Panc1 (cell line): ENCODE results near the gene PRDM2. TPM values are rescaled to one million over a fixed set of nuclear protein-coding genes. Genes with fewer than 3 reads are reported as not detected.
A peak's percentile ranks its signal among the peaks of the same experiment; 100 is the strongest.

ENCODE experiments used
- ATAC-seq: fragments of 200-7000 bp; cut with Tn5 transposase; 2 replicates; pipeline ENCODE4 v1.9.1; 2020; ENCODE audit warnings: mild to moderate bottlenecking, moderate library complexity
- BruUV-seq: library from RNA; stranded (reverse); fragments of 400-500 nt; replicated peaks from 2 replicates; lab custom pipeline; 2021; lab: Mats Ljungman, UMichigan
- CTCF ChIA-PET: fragments of 300-600 bp; sonication (Branson Sonifier 250); formaldehyde crosslinking; loops from one replicate; lab custom pipeline; 2022; ENCODE audit warnings: antibody characterized with exemption; lab: Charles Lee
- POLR2A ChIA-PET: fragments of 300-600 bp; sonication (Branson Sonifier 250); formaldehyde crosslinking; loops from one replicate; lab custom pipeline; 2022; ENCODE audit warnings: antibody characterized with exemption; lab: Charles Lee
- DNase-seq: peaks from one replicate; pipeline ENCODE4 v3.0.0-alpha.2; 2010; ENCODE audit warnings: low read depth, low spot score
- H3K27ac ChIP-seq: 2 replicates; pipeline ENCODE4 v1.5.1; 2011; ENCODE audit warnings: mild to moderate bottlenecking, low read length, inconsistent platforms
- H3K27me3 ChIP-seq: fragments of 200-500 bp; sonication (Bioruptor generic); 2 replicates; pipeline ENCODE4 v1.6.0; 2014; ENCODE audit warnings: low read length, inconsistent platforms; ENCODE audit not compliant: control insufficient read depth, insufficient read depth
- H3K36me3 ChIP-seq: fragments of 200-500 bp; sonication (Bioruptor generic); 2 replicates; pipeline ENCODE4 v1.5.1; 2014; ENCODE audit warnings: inconsistent platforms, mild to moderate bottlenecking, low read length, moderate library complexity; ENCODE audit not compliant: control insufficient read depth, insufficient read depth
- H3K4me1 ChIP-seq: 2 replicates; pipeline ENCODE4 v1.5.1; 2011; ENCODE audit warnings: inconsistent platforms, mild to moderate bottlenecking, low read length, moderate library complexity; ENCODE audit not compliant: control insufficient read depth, insufficient read depth
- H3K4me3 ChIP-seq, 2 experiments: 2 replicates each; pipeline ENCODE4 v1.5.1; 2011 to 2012; ENCODE audit warnings: low read depth in 2 of 2, low read length in 2 of 2, mild to moderate bottlenecking in 2 of 2, inconsistent platforms in 1 of 2, moderate library complexity in 1 of 2
- H3K9me3 ChIP-seq: fragments of 200-500 bp; sonication (Bioruptor generic); 2 replicates; pipeline ENCODE4 v1.5.1; 2014; ENCODE audit warnings: low read depth, mild to moderate bottlenecking, inconsistent platforms, low read length, moderate library complexity; ENCODE audit not compliant: control insufficient read depth, insufficient read depth
- CTCF ChIP-seq: fragments of 450-650 bp; IDR thresholded peaks from 2 replicates; pipeline ENCODE4 v1.5.1; 2017; ENCODE audit warnings: mild to moderate bottlenecking
- POLR2AphosphoS5 ChIP-seq: IDR thresholded peaks from 2 replicates; pipeline ENCODE4 v1.6.1; 2012; ENCODE audit warnings: mild to moderate bottlenecking, low read depth, low read length, moderate library complexity
- REST ChIP-seq, 2 experiments: IDR thresholded peaks; 2 replicates each; pipeline ENCODE4 v1.6.1; 2011 to 2012; ENCODE audit warnings: low read depth in 2 of 2, control low read depth in 1 of 2, low read length in 1 of 2, mild to moderate bottlenecking in 1 of 2, moderate library complexity in 1 of 2; ENCODE audit not compliant: insufficient read depth in 1 of 2
- SIN3A ChIP-seq: IDR thresholded peaks from 2 replicates; pipeline ENCODE4 v1.6.1; 2012; ENCODE audit warnings: low read depth, mild to moderate bottlenecking, low read length, moderate library complexity, borderline replicate concordance; ENCODE audit not compliant: insufficient read depth
- TCF7L2 ChIP-seq: IDR thresholded peaks from 2 replicates; pipeline ENCODE4 v1.6.1; 2011; ENCODE audit warnings: mild to moderate bottlenecking, low read depth, low read length, inconsistent platforms
- in situ Hi-C: cut with HindIII; loops from 2 replicates; pipeline ENCODE4 v1.10.0; 2016; ENCODE audit warnings: low sequenced_read_pairs, low pct_unique_long_range_greater_than_20kb
- intact Hi-C: fragments of 100-400 bp; cut with micrococcal nuclease; formaldehyde crosslinking; loops from one replicate; pipeline ENCODE4 v1.10.0; 2022; ENCODE audit not compliant: unreplicated experiment
- total RNA-seq: library from RNA; stranded (reverse); gene quantifications from one replicate; pipeline ENCODE4 v1.2.1, GENCODE V29; 2021; ENCODE audit not compliant: unreplicated experiment

PRDM2 gene
- total RNA-seq, 1 experiment from 2014 or later, result 40.3 TPM

GRCh38 chr1:13770743-13771142 is 70.8 kb downstream of the PRDM2 start:
- in situ Hi-C loops, result no loop called here
- H3K4me1 ChIP-seq, result peaks cover 10% of the 10 kb centered on the region; the same call in 1 of the 2 replicates
- H3K27me3 ChIP-seq, result no peaks in the 10 kb centered on the region
- ATAC-seq, result no peak
- H3K36me3 ChIP-seq, result no peaks in the 10 kb centered on the region; the same call in 1 of the 2 replicates
- H3K27ac ChIP-seq, result no peak overlapping the region
- ChIA-PET CTCF (no interaction called here), POLR2A (no interaction called here)
- no peak for DNase-seq
- no peak for TF ChIP-seq TCF7L2
- TF ChIP-seq POLR2AphosphoS5, result no peak
- no peak overlapping the region for H3K4me3 ChIP-seq
- H3K9me3 ChIP-seq, result no peaks in the 10 kb centered on the region
- BruUV-seq, result no TSS peak
- intact Hi-C loops, result no loop called here

GRCh38 chr1:13771745-13772144 is 71.8 kb downstream of the PRDM2 start:
- TF ChIP-seq REST (IDR thresholded peaks at IDR 0.05; ENCODE audit: insufficient read depth in 1 of 2, low read depth in 2 of 2, low read length in 1 of 2) (no peak), SIN3A (no peak), POLR2AphosphoS5 (no peak), CTCF (no peak), TCF7L2 (no peak)
- peaks cover 3% of the 10 kb centered on the region; the same call in 1 of the 2 replicates for H3K4me1 ChIP-seq
- ChIA-PET POLR2A (interaction anchor here (0.6 kb wide), 1 partner anchor 8 kb away, joined by 3 read pairs; no protein-coding TSS in a partner anchor), CTCF (no interaction called here)
- H3K36me3 ChIP-seq, result no peaks in the 10 kb centered on the region; the same call in 1 of the 2 replicates
- H3K9me3 ChIP-seq, result no peaks in the 10 kb centered on the region
- no peak for ATAC-seq
- no peak for DNase-seq
- no peak overlapping the region for H3K27ac ChIP-seq
- H3K27me3 ChIP-seq, result no peaks in the 10 kb centered on the region
- in situ Hi-C loops (no loop called here), intact Hi-C loops (no loop called here)
- BruUV-seq, result no TSS peak
- no peak overlapping the region for H3K4me3 ChIP-seq

GRCh38 chr1:13772271-13772670 is 72.3 kb downstream of the PRDM2 start:
- BruUV-seq, result TSS peak; percentile 9
- ChIA-PET CTCF (interaction anchor here (0.6 kb wide), 1 partner anchor 48 kb away, joined by 4 read pairs; no protein-coding TSS in a partner anchor), POLR2A (no interaction called here)
- in situ Hi-C loops, result no loop called here
- intact Hi-C loops, result no loop called here
- ATAC-seq (no peak), DNase-seq (no peak)
- TF ChIP-seq TCF7L2, result no peak
- no peaks in the 10 kb centered on the region; the same call in 1 of the 2 replicates for H3K36me3 ChIP-seq
- no peaks in the 10 kb centered on the region for H3K27me3 ChIP-seq
- H3K4me1 ChIP-seq, result no peaks in the 10 kb centered on the region
- H3K4me3 ChIP-seq, result no peak overlapping the region
- H3K27ac ChIP-seq, result no peak overlapping the region
- H3K9me3 ChIP-seq, result no peaks in the 10 kb centered on the region
